CD4-positive, alpha-beta T cell (primary cell): Measurements from ENCODE around the gene NSL1. TPM values are rescaled to one million over a fixed set of nuclear protein-coding genes. Genes with fewer than 3 reads are reported as not detected.

ENCODE experiments used
- ATAC-seq: fragments of 200-7000 bp; cut with Tn5 transposase; one replicate; pipeline ENCODE4 v1.10.0; 2022; ENCODE audit warnings: mild to moderate bottlenecking; ENCODE audit not compliant: poor library complexity
- CTCF ChIA-PET: fragments of 350-600 bp; sonication (Branson Sonifier 250); formaldehyde crosslinking; loops from one replicate; lab custom pipeline; 2021; ENCODE audit warnings: antibody characterized with exemption, inconsistent platforms; lab: Charles Lee
- POLR2A ChIA-PET: fragments of 350-600 bp; sonication (Branson Sonifier 250); formaldehyde crosslinking; loops from one replicate; lab custom pipeline; 2021; ENCODE audit warnings: antibody characterized with exemption, inconsistent platforms; lab: Charles Lee
- DNase-seq, 14 experiments: peaks; one replicate each; pipeline ENCODE4 v3.0.0-alpha.2; 2013 to 2020; ENCODE audit warnings: mixed read lengths in 2 of 14
- H3K27ac ChIP-seq, 2 donors: one replicate each; pipeline versions ENCODE4 v1.5.1 to v1.7.0; 2013; ENCODE audit warnings: low read length in 2 of 2, low read depth in 1 of 2, mild to moderate bottlenecking in 1 of 2
- H3K27me3 ChIP-seq, 2 experiments: 1 replicate in 1 of 2; 2 replicates in 1 of 2; pipeline versions ENCODE4 v1.6.1 to v1.7.0; 2013; ENCODE audit warnings: low read length in 2 of 2, control low read depth in 1 of 2, mild to moderate bottlenecking in 1 of 2, moderate library complexity in 1 of 2; ENCODE audit not compliant: insufficient read depth in 2 of 2, control insufficient read depth in 1 of 2
- H3K36me3 ChIP-seq: one replicate; pipeline ENCODE4 v1.6.1; 2013; ENCODE audit warnings: low read length, control low read depth; ENCODE audit not compliant: insufficient read depth
- H3K4me1 ChIP-seq: one replicate; pipeline ENCODE4 v1.6.1; 2013; ENCODE audit warnings: low read length, control low read depth; ENCODE audit not compliant: insufficient read depth
- H3K4me3 ChIP-seq: one replicate; pipeline ENCODE4 v1.5.1; 2013; ENCODE audit warnings: mild to moderate bottlenecking, low read length, moderate library complexity
- H3K9me3 ChIP-seq, 2 experiments: 1 replicate in 1 of 2; 2 replicates in 1 of 2; pipeline versions ENCODE4 v1.6.1 to v1.7.0; 2013; ENCODE audit warnings: low read length in 2 of 2, mild to moderate bottlenecking in 2 of 2, control low read depth in 1 of 2, moderate library complexity in 1 of 2; ENCODE audit not compliant: control insufficient read depth in 1 of 2, insufficient read depth in 1 of 2
- H3K27ac Mint-ChIP-seq: one replicate; pipeline ENCODE4 v1.8.0; 2020; ENCODE audit warnings: mixed read lengths
- H3K27me3 Mint-ChIP-seq: one replicate; pipeline ENCODE4 v1.8.0; 2021; ENCODE audit warnings: mixed read lengths
- H3K36me3 Mint-ChIP-seq: one replicate; pipeline ENCODE4 v1.8.0; 2021; ENCODE audit warnings: low read depth, mixed read lengths
- H3K4me1 Mint-ChIP-seq: one replicate; pipeline ENCODE4 v1.8.0; 2021; ENCODE audit warnings: low read depth, mixed read lengths
- H3K4me3 Mint-ChIP-seq: one replicate; pipeline ENCODE4 v1.8.0; 2020; ENCODE audit warnings: mild to moderate bottlenecking, mixed read lengths
- H3K9me3 Mint-ChIP-seq: one replicate; pipeline ENCODE4 v1.8.0; 2020; ENCODE audit warnings: mixed read lengths
- CTCF ChIP-seq: fragments of 200-600 bp; IDR thresholded peaks from one replicate; pipeline ENCODE4 v1.8.0; 2022; ENCODE audit warnings: antibody characterized with exemption, mild to moderate bottlenecking
- intact Hi-C, 2 experiments: fragments of 100-400 bp; cut with DNase I in 1 of 2; cut with micrococcal nuclease in 1 of 2; formaldehyde crosslinking; loops; one replicate each; pipeline versions ENCODE4 v1.15.1 to v1.9.0; 2023 to 2025; cut with DNase I, micrococcal nuclease
- total RNA-seq, 174 experiments: library from RNA in 2 of 174; stranded (reverse) in 2 of 174; gene quantifications; one replicate each; pipeline ENCODE4 v1.2.3 and lab custom pipeline; 2021 to 2026

NSL1 gene
- total RNA-seq, 2 experiments from 2014 or later: 14.1 to 15.7 TPM

DNA sequence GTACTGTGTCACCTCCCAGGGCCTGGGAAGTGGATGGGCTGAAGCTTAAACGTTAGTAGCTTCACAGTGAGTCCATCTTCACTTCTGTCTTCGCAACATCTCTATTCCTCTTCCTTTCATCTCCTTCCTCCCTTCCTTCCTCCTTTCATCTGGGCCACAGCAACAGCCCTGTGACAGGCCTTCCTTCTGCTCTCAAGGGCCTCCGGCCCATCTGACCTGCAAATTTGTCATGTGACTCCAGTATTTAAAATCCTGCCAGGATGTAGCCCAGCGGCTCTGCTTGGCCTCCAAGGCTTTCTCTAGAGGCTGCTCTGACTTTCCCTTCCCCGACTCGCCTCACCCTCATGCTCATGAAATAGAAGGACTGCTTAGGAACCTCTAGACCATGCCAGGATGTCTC, 81.0 kb downstream of the NSL1 start:
- H3K9me3 ChIP-seq: no peaks in the 10 kb centered on the region
- H3K4me1 ChIP-seq: no peaks in the 10 kb centered on the region
- H3K27me3 ChIP-seq: no peaks in the 10 kb centered on the region
- DNase-seq (no peak), ATAC-seq (no peak)
- H3K36me3 ChIP-seq: no peaks in the 10 kb centered on the region
- H3K36me3 Mint-ChIP-seq: no peaks in the 10 kb centered on the region
- no peaks in the 10 kb centered on the region for H3K9me3 Mint-ChIP-seq
- H3K4me3 ChIP-seq: no peak overlapping the region
- intact Hi-C loops: no loop called here
- H3K4me1 Mint-ChIP-seq: no peaks in the 10 kb centered on the region
- H3K4me3 Mint-ChIP-seq: no peak overlapping the region
- no peak for TF ChIP-seq CTCF
- ChIA-PET CTCF (no interaction called here), POLR2A (interaction anchor here (1.6 kb wide), 1 partner anchor 9 kb away, joined by 4 read pairs; no protein-coding TSS in a partner anchor)
- H3K27ac Mint-ChIP-seq: no peak overlapping the region
- no peaks in the 10 kb centered on the region for H3K27me3 Mint-ChIP-seq
- no peak overlapping the region for H3K27ac ChIP-seq

DNA sequence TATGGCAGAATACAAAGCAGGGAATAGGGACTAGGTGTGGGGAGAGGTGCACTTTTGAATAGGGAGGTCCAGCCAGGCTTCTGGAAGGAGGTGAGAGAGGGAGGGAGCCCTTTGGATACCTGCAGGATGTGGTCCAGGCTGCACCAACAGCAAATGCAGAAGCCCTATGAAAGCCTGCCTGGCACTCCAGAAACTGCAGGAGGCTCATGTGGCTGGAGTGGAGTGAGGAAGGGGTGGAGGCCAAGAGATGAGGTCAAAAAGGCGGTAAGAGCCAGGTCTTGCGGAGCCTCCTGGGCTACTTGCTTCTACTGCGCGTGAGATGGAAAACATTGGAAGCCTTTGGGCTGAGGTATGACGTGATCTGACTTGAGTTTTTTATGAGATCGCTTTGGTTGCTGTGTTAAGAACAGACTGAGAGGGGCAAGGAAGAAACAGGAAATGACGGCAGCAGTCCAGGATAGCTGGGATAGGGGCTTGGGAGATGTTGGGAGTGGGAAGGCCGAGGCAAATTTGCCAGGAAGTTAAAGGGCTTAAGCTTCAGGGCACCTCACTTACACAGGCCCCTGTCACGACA, 87.5 kb downstream of the NSL1 start:
- no peak for DNase-seq
- no peaks in the 10 kb centered on the region for H3K36me3 Mint-ChIP-seq
- Histone ChIP-seq H3K4me3 (no peak overlapping the region), H3K27me3 (no peaks in the 10 kb centered on the region), H3K4me1 (peaks cover 17% of the 10 kb centered on the region), H3K27ac (no peak overlapping the region), H3K9me3 (no peaks in the 10 kb centered on the region), H3K36me3 (no peaks in the 10 kb centered on the region)
- TF ChIP-seq CTCF: no peak
- H3K27ac Mint-ChIP-seq: no peak overlapping the region
- ChIA-PET POLR2A (no interaction called here), CTCF (interaction anchor here (1.4 kb wide), 1 partner anchor 45 kb away, joined by 4 read pairs; no protein-coding TSS in a partner anchor)
- no peak overlapping the region for H3K4me3 Mint-ChIP-seq
- no peak for ATAC-seq
- intact Hi-C loops: loop anchor here (5.0 to 10.0 kb wide), 3 partner anchors 33 to 81 kb away; no protein-coding TSS in a partner anchor
- no peaks in the 10 kb centered on the region for H3K9me3 Mint-ChIP-seq
- peaks cover 26% of the 10 kb centered on the region for H3K4me1 Mint-ChIP-seq
- H3K27me3 Mint-ChIP-seq: no peaks in the 10 kb centered on the region

GRCh38 chr1:212702672-212703071, 88.9 kb downstream of the NSL1 start:
- POLR2A ChIA-PET: no interaction called here
- Histone ChIP-seq H3K36me3 (no peaks in the 10 kb centered on the region), H3K9me3 (no peaks in the 10 kb centered on the region), H3K4me3 (no peak overlapping the region), H3K4me1 (peaks cover 27% of the 10 kb centered on the region), H3K27me3 (no peaks in the 10 kb centered on the region), H3K27ac (no peak overlapping the region)
- TF ChIP-seq CTCF: no peak
- CTCF ChIA-PET: interaction anchor here (2.7 kb wide), 1 partner anchor 38 kb away, joined by 10 read pairs; no protein-coding TSS in a partner anchor
- H3K4me1 Mint-ChIP-seq: peaks cover 38% of the 10 kb centered on the region
- intact Hi-C loops: loop anchor here (5.0 to 10.0 kb wide), 3 partner anchors 35 to 82 kb away; no protein-coding TSS in a partner anchor
- no peak overlapping the region for H3K27ac Mint-ChIP-seq
- DNase-seq (peak in 1 of 14 experiments; percentile 31), ATAC-seq (no peak)
- no peaks in the 10 kb centered on the region for H3K9me3 Mint-ChIP-seq
- H3K36me3 Mint-ChIP-seq: no peaks in the 10 kb centered on the region
- peak overlapping the region; percentile 7 for H3K4me3 Mint-ChIP-seq
- no peaks in the 10 kb centered on the region for H3K27me3 Mint-ChIP-seq
